ENCODE measurements around the gene SLC25A22.

SLC25A22 gene

DNA sequence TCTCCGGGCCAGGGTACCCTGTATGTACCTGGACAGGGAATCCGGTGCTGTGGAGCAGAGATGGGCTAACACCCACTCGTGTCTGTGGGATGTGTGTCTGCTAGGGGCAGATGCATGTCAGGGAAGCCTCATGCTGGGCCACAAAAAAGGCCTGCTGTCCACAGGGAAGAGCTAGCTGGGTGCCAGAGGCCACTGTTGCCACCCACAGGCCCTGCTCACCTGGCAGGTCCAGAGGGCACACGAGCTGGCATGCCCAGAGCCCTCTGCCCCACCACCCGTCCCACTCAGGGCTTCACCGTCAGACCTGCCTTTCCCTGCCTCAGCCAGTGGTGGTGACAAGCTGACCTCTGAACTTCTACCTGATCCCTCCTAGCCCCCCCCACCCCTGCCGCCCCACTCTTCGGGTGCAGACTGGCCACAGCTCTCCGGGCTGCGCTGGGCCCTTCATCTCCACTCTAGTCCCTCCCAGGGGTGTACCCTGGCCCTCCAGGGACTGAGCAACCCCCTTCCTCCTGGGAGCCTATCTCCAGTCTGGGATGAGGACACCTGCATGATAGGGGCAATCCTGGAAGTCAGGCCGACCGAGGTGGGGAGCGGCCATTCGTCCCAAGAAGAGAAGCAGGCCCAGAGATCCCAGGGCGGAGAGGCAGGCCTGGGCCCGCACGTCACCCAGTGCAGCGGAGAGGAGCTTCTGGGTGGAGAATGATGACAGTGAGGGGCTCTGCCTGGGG lies 1.4 kb downstream of the SLC25A22 start:
- peaks cover 4% of the 10 kb centered on the region; the same call in 1 of the 2 replicates for H3F3A ChIP-seq (ENCODE audit: insufficient read depth)
- H2AFZ ChIP-seq (ENCODE audit: low read depth, low read length, severe bottlenecking): no peak overlapping the region
- H3K9me3 ChIP-seq (ENCODE audit: insufficient read depth, low read length): no peaks in the 10 kb centered on the region
- peak overlapping the region; percentile 86 for H3K27ac ChIP-seq (ENCODE audit: low read depth, low read length)
- H3K27me3 ChIP-seq (ENCODE audit: low read length): no peaks in the 10 kb centered on the region
- H4K20me1 ChIP-seq (ENCODE audit: low read depth, low read length): peaks cover 2% of the 10 kb centered on the region; the same call in 1 of the 2 replicates
- peak overlapping the region; percentile 80 for H3K4me2 ChIP-seq (ENCODE audit: low read depth, low read length, poor library complexity, severe bottlenecking)
- peak overlapping the region; percentile 94 for H3K9ac ChIP-seq (ENCODE audit: low read length)
- H3K79me2 ChIP-seq (ENCODE audit: insufficient read depth, low read length): peaks cover 15% of the 10 kb centered on the region; the same call in 1 of the 2 replicates
- H3K9me2 ChIP-seq (replicated peaks; ENCODE audit: insufficient read depth, low read length): no peaks in the 10 kb centered on the region
- no peaks in the 10 kb centered on the region for H3K36me3 ChIP-seq (ENCODE audit: low read length)
- peak overlapping the region; percentile 87 for H3K4me3 ChIP-seq (ENCODE audit: insufficient read depth, low read length, poor library complexity, severe bottlenecking)
- TF ChIP-seq EZH2phosphoT487 (conservative IDR thresholded peaks at IDR 0.05; ENCODE audit: low read length) (no peak), CTCF (IDR thresholded peaks at IDR 0.05; ENCODE audit: insufficient read depth, low read length, poor library complexity, severe bottlenecking) (no peak)

- H3K79me2 ChIP-seq (ENCODE audit: insufficient read depth, low read length): peaks cover 15% of the 10 kb centered on the region; the same call in 1 of the 2 replicates
- no peaks in the 10 kb centered on the region for H3K36me3 ChIP-seq (ENCODE audit: low read length)
- no peaks in the 10 kb centered on the region for H3K9me3 ChIP-seq (ENCODE audit: insufficient read depth, low read length)
- peaks cover 4% of the 10 kb centered on the region; the same call in 1 of the 2 replicates for H3F3A ChIP-seq (ENCODE audit: insufficient read depth)
- no peak overlapping the region for H2AFZ ChIP-seq (ENCODE audit: low read depth, low read length, severe bottlenecking)
- no peaks in the 10 kb centered on the region for H3K27me3 ChIP-seq (ENCODE audit: low read length)
- H3K4me3 ChIP-seq (ENCODE audit: insufficient read depth, low read length, poor library complexity, severe bottlenecking): peak overlapping the region; percentile 87
- H3K27ac ChIP-seq (ENCODE audit: low read depth, low read length): peak overlapping the region; percentile 86
- H4K20me1 ChIP-seq (ENCODE audit: low read depth, low read length): peaks cover 2% of the 10 kb centered on the region; the same call in 1 of the 2 replicates
- no peaks in the 10 kb centered on the region for H3K9me2 ChIP-seq (replicated peaks; ENCODE audit: insufficient read depth, low read length)
- H3K4me2 ChIP-seq (ENCODE audit: low read depth, low read length, poor library complexity, severe bottlenecking): peak overlapping the region; percentile 80
- no peak for TF ChIP-seq CTCF (IDR thresholded peaks at IDR 0.05; ENCODE audit: insufficient read depth, low read length, poor library complexity, severe bottlenecking)
- TF ChIP-seq EZH2phosphoT487 (conservative IDR thresholded peaks at IDR 0.05; ENCODE audit: low read length): no peak
- peak overlapping the region; percentile 94 for H3K9ac ChIP-seq (ENCODE audit: low read length)
Measured at GRCh38 chr11:795634-796564, 2.2 kb downstream of the SLC25A22 start.

- Histone ChIP-seq H3F3A (ENCODE audit: insufficient read depth) (peaks cover 8% of the 10 kb centered on the region; the same call in 1 of the 2 replicates), H3K9ac (ENCODE audit: low read length) (peak overlapping the region; percentile 94), H3K4me3 (ENCODE audit: insufficient read depth, low read length, poor library complexity, severe bottlenecking) (peak overlapping the region; percentile 87), H2AFZ (ENCODE audit: low read depth, low read length, severe bottlenecking) (no peak overlapping the region), H3K9me2 (replicated peaks; ENCODE audit: insufficient read depth, low read length) (no peaks in the 10 kb centered on the region), H3K79me2 (ENCODE audit: insufficient read depth, low read length) (peaks cover 15% of the 10 kb centered on the region; the same call in 1 of the 2 replicates), H3K9me3 (ENCODE audit: insufficient read depth, low read length) (no peaks in the 10 kb centered on the region), H3K27ac (ENCODE audit: low read depth, low read length) (no peak overlapping the region; the same call in 1 of the 2 replicates), H3K27me3 (ENCODE audit: low read length) (no peaks in the 10 kb centered on the region), H4K20me1 (ENCODE audit: low read depth, low read length) (peaks cover 2% of the 10 kb centered on the region; the same call in 1 of the 2 replicates), H3K36me3 (ENCODE audit: low read length) (no peaks in the 10 kb centered on the region), H3K4me2 (ENCODE audit: low read depth, low read length, poor library complexity, severe bottlenecking) (peak overlapping the region; percentile 80)
- no peak for TF ChIP-seq EZH2phosphoT487 (conservative IDR thresholded peaks at IDR 0.05; ENCODE audit: low read length)
- TF ChIP-seq CTCF (IDR thresholded peaks at IDR 0.05; ENCODE audit: insufficient read depth, low read length, poor library complexity, severe bottlenecking): no peak
Measured at GRCh38 chr11:794766-795633, 3.1 kb downstream of the SLC25A22 start.
